ENCODE results near the gene RTBDN. TPM values are rescaled to one million over a fixed set of nuclear protein-coding genes. Genes with fewer than 3 reads are reported as not detected.
"Not testable (repeated sequence)": the region's sequence is repeated elsewhere in the genome, so short reads cannot be mapped to it uniquely, and the experiment has no call there.

The RTBDN gene
- total RNA-seq, 1 donor from 2014 or later = not detected

DNA sequence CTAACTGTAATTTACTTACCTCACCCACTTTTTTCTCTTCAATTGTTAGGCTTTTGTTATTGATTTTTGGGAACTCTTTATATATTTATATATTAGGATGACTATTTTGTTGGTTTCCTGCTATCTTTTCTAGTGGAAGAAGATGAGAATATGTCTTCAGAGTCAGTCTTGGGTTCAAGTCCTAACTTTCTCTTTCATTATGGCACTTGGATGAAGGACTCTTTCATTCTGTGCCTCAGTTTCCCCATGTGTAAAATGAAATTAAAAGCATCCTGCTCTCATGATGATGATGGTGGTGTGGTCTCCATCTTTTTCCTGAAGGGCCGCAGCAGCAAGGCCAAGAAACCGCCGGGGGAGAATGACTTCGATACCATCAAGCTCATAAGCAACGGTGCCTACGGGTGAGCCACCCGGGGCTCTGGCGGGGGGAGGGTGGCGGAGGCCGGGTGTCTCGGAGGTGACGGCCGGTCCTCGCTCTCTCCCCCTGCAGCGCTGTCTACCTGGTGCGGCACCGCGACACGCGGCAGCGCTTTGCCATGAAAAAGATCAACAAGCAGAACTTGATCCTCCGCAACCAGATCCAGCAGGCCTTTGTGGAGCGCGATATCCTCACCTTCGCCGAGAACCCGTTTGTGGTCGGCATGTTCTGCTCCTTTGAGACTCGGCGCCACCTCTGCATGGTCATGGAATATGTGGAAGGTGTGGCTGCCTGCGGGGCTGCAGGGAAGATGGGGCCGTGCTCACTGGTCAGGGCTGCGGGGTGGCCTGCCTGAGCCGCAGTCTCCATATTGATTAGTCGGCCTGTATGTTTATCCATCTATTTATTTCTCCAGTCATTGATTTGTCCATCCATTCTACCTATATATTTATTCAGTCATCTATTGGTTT, 23.9 kb upstream of the RTBDN start:
- no peak for ATAC-seq
- no peak for DNase-seq (ENCODE audit: low spot score)

DNA sequence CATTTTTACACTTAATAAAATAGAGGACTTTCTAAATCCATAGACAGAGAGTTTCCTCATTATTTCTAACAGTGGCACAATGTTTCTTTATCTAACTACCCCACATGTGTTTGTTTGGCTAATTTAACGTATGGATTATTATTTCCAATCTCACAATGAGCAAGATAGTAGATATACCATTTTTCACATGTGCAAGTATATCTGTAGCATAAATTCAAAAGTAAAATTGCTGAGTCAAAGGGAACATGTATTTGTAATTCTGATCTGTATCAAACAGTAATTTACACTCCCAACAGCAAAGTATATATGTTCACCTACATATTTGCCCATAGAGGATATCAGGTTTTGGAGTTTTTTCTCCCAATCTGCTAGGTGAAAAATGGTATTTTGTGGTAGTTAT, 22.3 kb upstream of the RTBDN start:
- ATAC-seq = no peak
- no peak for DNase-seq (ENCODE audit: low spot score)

DNA sequence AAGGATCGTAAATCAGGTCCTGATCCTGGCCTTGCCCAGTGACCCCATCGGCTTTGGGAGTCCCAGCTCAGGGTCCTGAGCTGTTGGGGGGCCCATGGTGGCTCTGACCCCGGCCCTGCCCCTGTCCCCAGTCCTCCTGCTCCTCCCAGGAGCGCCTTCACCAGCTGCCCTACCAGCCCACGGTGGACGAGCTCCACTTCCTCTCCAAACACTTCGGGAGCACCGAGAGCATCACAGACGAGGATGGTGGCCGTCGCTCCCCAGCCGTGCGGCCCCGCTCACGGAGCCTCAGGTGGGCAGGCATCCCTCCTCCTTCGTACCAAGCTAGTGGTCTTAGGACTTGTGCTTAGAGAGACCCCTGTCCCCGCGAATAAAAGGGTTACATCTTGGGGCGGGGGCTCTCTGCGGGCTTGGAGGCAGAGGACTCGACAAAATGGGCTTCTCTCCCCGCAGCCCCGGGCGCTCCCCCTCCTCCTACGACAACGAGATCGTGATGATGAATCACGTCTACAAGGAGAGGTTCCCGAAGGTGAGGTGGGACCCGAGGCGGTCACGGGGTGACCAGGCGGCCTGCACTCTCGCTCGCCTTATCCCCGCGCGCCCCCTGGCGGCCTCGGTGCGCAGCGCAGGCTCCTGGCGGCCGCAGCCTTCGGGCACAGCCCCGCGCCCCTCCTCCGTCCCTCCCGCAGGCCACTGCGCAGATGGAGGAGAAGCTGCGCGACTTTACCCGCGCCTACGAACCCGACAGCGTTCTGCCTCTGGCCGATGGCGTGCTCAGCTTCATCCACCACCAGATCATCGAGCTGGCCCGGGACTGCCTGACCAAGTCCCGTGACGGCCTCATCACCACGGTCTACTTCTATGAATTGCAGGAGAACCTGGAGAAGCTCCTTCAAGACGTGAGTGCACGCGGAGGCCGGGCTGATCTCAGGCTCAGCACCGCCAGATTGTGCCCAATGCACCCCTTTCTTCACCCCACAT, 13.1 kb upstream of the RTBDN start:
- ATAC-seq (peak; percentile 100), DNase-seq (ENCODE audit: low spot score) (peak; percentile 80)

DNA sequence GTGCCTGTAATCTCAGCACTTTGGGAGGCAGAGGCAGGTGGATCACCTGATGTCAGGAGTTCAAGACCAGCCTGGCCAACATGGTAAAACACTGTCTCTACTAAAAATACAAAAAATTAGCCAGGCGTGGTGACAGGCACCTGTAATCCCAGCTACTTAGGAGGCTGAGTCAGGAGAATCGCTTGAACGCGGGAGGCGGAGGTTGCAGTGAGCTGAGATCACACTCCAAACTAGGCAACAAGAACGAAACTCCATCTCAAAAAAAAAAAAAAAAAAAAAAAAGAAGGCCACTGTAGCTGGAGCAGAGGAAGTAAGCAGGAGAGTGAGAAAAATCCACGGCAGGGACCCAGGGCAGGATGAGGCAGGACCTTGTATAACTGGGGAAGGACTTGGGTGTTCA, 12.2 kb upstream of the RTBDN start:
- DNase-seq (ENCODE audit: low spot score); ATAC-seq: not testable (repeated sequence)

DNA sequence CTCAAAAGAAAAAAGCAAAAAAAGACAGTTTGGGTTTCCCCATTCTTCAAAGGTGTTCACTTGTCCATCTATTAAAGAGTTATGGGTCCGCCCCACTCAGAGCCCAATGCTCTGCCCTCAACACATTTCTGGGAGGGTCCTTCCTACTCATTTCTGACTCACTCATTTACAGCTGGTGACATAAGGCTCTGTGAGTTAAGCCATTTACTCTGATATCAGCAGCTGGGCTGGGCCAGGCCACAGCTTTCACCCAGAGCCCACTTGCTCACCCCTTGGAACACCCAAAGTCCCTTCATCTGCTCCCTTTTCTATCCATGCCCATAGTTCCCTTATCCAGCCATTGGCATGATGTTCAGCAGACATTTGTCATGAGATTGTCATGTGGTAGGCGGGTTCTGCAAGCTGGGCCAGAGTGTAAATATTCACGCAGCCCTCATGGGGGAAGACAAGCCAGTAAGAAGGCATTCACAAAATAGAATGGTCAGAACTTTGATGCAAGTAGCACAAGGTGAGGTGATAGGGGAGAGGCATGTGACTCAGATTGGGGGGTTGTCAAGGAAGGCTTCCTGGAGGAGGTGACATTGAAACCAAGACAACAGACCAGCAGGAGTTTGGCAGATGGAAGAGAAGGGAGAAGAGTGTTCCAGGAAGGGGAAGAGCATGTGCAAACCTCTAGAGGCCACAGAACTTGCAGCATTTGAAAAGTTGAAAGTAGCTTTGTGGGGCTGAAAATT, 9.8 kb upstream of the RTBDN start:
- no peak for ATAC-seq
- DNase-seq (ENCODE audit: low spot score) = no peak

DNA sequence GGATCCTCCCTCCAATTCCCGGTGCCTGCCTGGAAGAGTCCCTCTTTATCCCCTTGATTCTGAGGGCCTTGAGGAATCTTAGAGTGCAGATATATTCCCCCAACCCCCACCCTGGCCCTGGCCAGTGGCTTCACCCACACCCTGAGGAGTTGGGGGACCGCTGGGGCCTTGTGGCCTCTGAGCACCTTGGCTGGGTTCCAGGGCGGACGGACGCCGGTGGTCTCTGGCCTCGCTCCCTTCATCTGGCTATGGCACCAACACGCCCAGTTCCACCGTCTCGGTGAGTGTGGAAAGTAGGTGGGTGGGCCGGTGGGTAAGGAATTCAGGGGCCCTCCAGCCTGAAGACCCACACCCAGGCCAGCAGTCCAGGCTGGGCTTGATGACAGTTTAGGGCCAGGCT, 8.9 kb upstream of the RTBDN start:
- ATAC-seq (no peak), DNase-seq (ENCODE audit: low spot score) (no peak)

DNA sequence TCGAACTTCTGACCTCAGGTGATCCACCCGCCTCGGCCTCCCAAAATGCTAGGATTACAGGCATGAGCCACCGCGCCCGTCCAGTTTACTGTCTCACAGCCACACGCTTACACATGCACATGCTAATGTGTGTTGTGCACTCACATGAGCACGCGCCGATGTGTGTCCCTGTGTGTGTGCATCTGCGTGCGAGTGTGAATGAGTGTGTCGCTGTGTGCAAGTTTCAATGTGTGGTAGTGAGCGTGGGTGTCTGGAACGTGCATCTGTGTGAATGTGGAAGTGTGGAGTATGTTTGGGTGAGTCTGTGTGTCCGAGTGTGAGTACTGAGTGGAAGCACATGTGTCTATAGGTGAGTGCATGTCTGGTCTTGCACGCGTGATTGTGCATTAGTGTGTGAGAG, 8.1 kb upstream of the RTBDN start:
- no peak for DNase-seq (ENCODE audit: low spot score)
- ATAC-seq = no peak

DNA sequence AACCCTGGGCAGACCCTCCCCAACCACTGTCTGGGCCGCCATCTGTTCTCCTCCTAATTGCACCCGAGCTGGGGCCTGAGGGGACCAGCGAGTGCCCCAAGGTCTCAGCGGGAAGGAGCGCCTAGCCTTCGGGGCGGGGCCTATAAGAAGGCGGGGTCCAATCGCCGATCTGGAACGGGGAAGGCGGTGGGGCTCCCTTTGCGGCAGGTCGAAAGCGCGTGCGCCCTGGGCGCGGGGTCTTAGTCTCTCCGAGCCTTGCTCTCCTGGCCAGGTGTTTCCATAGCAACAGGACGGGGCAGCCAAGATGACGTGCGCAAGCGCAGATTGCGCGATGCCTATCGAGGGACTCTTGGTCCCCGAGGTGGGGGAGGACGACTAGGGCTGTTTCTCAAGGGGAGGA, 6.7 kb upstream of the RTBDN start:
- DNase-seq (ENCODE audit: low spot score) = no peak
- ATAC-seq = no peak

DNA sequence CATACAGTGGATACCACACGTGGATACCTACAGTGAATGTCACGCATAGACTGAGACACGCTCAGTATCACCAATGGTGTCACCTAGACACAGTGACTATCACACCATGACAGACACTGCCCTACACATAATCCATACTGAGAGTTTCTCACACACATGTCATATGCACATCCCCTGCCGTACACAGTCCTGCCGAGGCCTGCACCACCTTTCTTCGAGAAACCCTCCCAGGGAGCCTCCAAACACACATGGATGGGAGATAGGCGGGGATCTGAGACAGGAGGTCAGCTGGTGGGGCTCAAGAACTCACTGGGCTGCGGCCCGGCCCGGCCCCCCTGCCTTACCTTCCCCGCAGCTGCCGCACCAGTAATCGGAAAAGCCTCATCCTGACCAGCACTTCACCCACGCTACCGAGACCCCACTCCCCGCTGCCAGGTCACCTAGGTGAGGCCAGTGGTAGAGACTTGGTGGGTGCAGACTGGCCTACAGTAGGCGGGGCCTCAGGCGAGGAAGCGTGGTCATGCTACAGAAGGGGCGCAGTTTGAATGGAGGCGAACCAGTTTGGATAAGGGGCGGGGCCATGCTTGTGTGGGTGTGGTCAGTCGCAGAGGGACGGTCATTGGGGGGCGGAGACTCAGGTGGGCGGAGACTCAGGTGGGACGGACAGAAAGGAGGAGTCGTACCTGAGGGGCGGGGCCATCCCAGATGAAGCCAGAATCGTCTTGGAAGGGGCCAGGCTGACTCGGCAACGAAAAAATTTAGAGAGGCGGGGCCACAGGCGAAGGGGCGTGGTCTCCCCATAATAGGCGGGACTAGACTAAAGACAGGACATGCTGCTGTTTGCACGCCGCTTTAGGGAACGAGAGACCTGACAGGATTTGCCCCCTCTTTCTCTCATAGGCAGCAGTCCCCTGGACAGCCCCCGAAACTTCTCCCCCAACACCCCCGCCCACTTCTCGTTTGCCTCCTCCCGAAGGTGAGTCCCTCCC, 6.0 kb upstream of the RTBDN start:
- peak; percentile 37 for ATAC-seq
- no peak for DNase-seq (ENCODE audit: low spot score)

DNA sequence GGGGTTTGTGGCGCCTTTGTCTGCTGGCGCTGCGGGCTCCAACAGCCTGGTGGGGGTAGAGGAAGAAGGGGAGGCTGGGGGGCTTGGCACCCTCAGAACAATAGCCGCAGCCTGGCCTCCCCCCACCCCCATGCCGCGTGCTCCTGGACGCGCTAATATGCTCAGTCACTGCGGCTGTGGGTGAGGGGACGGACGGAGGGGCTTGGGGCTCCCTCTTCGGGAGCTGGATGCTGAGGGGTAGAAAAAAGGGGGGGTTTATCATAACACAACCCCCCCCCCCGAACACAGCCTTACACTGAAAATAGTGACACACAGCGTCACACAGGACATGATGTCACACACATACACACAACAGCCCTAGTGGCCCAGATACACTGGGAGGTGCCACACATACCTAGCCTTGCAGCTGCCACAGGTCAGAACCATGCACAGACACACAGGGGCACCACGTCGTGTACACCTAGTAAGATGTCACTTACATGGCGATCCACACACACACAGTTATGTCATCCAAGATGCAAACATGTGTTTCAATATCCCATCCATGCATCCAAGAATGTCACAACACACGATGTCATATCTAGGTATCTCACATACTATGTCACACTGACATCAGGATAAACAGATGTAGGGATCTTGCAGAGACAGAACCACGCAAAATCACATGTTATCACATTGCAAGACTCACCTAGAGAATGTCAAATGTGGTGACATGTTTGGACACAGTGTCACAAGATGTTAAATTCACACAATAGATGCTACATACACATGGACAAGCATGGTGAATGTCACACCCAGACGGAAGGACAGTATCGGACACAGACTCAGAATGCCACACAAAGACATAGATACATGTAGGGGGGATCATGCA, 4.7 kb upstream of the RTBDN start:
- DNase-seq (ENCODE audit: low spot score) (no peak), ATAC-seq (no peak)

DNA sequence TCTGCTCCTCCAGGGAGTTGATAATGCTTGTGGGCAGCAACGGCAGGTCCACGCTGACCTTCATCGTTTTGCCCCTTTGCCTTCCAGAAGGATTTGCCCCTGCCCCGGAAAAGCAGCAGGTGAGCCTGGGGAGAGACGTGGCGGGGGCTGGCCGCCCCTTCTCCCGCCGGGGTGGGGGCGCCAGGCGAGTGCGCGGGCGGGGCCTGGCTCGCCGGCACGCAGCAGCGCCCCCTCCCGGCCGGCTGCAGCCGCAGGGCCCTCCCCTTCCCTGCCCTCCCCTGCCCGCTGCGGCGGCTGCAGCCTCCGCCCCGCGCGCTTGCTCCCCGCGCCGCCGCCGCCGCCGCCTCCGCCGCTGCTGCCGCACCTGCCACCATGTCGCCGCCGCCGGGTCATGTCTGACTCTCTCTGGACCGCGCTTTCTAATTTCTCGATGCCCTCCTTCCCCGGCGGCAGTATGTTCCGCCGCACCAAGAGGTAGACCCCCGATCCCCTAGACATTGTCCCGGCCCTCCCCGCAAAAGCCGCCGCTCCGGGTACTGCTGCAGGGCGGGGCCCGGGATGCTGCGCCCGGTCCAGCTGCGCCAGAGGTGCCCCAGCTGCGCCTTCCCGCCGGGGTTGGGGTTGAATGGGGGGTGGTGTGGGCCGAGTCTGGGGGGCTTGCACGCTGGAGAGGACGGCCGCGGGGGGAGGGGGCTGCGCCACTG, 4.0 kb upstream of the RTBDN start, which contains the start of gene MAST1:
MAST1 (plus strand) TSS at position 334 of the 704 bp plus-strand sequence; CDS start at position 392, 58 bp downstream.
- DNase-seq (ENCODE audit: low spot score) = no peak

DNA sequence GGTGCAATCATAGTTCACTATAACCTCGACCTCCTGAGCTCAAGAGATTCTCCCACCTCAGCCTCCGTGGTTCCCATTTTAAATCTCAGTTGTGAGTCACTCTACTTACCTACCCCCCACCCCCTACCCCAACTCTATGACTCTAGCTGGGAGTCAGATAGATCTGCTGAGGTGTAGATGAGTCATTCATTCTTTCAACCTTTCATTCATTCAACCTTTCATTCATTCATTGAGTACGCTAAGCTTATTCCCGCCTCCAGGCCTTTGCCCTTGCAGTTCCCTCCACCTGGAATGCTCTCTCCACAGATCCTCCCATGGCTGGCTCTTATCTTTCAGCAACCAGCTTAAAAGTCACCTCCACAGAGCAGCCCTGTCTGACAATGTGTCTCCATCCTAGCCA, 2.8 kb upstream of the RTBDN start:
- no peak for ATAC-seq
- no peak for DNase-seq (ENCODE audit: low spot score)

More for the DNA sequence above, 4.0 kb upstream of the RTBDN start, which contains the start of gene MAST1:
- peak; percentile 75 for ATAC-seq

DNA sequence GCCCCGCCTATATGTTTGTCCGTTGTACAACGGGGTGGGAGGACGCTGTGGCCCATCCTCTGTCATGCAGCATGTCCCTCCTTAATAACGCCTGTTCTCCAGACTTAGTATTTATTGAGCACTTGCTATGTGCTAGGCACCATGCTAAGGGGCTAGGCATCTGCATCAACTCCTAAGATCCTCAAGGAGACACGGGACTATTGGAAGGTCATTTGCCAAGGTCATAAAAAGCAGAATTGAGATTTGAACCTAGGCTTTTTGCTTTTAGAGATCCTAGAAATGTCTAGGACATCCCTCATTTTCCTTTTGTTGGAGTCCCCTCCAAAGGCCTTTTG, 2.1 kb upstream of the RTBDN start:
- ATAC-seq (no peak), DNase-seq (ENCODE audit: low spot score) (no peak)

DNA sequence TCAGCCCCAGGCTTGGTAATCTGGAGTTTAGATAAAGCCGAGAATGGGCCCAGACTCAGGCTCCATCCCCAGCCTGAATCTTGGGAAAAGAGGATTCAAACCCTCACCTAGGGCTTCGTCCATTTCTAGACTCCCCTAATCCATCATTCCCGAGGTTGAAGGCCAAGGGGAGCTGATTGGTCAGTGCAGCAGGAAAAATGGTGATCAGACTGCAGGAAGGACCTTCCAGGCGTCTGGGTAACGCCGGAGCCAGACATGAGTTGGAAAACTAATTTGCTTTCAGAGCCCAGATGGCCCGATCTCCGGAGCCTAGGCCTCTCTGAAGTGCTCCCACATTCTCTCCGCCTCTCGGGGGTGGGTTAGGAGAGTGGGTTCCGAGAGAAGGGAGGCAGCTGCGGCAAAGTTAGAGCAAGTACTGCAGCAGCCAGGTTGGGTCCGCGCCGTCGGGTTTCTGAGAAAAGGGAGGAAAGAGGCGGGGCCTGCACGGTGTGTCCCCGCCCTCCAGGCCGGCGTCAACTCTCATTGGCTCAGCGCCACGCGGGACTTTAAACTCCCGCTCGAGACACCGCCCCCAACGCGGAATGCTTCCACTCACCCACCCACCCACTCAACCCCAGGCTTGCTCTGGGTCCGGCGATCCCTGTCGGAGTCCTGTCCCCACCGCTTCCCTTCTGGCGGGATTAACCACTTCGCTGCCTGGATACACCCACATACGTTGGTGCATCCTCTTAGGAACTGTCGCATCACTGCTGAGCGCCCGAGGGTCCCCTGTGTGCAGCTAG, 788 bp upstream of the RTBDN start:
- no peak for ATAC-seq
- DNase-seq (ENCODE audit: low spot score) = no peak

DNA sequence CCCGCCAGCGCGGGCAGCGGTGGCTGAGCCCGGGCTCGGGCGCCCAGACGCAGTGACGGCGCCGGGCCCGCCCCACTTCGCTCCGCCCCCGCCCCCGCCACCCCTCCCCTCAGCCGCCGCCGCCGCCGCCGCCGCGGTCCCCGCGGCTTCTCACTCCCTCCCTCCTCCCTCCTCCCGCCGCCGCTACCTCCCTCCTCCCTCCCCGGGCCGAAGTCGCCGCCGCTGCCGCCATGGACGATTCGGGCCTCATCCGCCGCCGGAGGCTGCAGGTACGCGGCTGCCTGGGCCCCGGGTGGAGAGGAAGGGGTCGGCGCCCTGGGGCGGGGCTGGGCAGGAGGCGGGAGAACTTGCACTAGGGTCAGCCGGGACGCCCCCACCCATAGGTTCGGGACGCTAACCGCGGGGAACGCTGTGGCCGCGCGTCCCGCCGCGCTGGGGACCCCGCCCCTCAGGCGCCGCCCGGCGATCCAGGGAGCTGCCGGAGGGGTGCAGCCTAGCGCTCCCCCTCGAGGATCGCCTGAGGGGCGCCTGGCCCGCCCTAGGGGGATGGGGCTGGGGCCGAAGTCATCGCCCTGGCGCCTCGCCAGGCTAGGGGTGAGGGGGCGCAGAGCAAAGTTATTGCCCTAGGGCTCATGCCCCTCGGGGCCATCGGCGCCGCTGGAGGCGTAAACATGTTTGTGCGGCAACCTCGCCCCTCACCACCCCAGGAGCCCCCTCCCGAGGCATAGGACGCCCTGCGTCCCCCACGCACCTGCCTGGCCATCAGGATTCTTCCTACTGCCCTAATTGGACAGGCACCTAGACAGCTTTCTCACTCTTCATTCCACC, 427 bp downstream of the RTBDN start:
- DNase-seq (ENCODE audit: low spot score) (no peak), ATAC-seq (peak; percentile 26)

DNA sequence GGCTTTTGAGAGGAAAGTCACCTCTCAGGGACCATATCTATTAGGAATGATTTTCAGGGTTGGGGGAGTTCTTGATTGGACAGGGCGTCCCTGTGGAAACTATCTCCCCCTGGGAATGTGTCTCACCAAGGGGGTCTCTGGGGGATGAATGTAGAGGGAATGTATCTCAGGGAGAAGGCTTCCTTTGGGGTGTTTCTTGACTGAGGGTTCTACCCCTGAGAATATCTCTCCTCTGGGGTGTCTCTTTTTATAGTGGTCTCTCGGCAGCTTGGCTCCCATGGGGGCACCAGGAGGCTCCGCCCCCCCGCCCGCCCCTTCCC, 1.0 kb downstream of the RTBDN start:
- DNase-seq (ENCODE audit: low spot score) (no peak), ATAC-seq (no peak)

DNA sequence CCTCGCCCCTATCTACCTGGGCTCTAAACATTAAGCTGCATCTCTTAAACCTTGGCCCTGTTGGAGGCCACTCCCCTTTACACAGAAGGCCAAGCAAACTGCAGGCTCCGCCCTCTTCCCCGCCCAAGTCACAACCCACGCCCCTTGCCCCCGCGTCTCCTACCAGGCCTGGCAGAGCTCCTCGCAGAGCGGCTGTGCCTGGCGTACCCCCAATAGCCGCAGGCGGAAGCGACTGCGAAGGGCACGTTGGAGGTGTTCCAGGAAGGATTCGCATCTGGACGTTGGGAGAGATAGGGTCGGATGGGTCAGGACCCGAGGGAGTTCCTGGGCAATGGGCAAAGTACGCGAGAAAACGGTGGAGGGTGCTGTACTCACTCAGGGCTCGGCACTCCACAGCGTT, 5.9 kb downstream of the RTBDN start:
- DNase-seq (ENCODE audit: low spot score) = no peak
- peak; percentile 78 for ATAC-seq

Measured in left lobe of liver (tissue), 2 donors.